ENCODE results near the gene PKNOX1.
"Not testable (repeated sequence)": the region's sequence is repeated elsewhere in the genome, so short reads cannot be mapped to it uniquely, and the experiment has no call there.

DNA sequence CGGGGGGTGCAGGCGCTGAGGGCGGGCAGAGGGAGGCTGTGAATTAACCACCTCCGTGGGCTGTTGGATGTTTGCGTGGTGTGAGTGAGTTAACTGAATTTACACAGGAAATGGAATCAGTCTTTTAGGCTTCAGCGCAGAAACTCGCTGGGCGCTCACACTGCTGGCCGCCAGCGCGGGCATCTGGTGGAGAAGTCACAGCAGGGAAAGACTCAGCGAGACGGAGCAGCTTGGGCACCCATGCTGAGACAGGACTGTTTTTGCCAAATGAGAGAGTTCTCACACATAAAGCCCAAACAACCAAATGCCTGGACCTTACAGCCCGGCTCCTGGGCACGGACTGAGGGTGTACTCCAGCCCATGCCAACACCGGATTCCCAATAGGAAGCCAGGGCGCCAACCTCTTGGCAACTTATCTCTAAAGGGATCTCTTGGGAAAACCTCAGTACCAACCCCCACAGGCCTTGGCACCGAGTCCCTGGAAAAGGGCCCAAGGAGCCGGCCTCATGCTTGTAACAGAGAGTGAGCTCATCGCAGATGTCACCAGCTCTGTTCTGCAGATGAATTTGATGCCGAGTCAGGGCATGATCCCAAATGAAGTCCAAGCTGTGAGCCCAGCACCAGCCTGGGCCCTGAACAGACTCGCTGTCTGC, 90.0 kb downstream of the PKNOX1 start:
- TF ChIP-seq, protein P1, sequence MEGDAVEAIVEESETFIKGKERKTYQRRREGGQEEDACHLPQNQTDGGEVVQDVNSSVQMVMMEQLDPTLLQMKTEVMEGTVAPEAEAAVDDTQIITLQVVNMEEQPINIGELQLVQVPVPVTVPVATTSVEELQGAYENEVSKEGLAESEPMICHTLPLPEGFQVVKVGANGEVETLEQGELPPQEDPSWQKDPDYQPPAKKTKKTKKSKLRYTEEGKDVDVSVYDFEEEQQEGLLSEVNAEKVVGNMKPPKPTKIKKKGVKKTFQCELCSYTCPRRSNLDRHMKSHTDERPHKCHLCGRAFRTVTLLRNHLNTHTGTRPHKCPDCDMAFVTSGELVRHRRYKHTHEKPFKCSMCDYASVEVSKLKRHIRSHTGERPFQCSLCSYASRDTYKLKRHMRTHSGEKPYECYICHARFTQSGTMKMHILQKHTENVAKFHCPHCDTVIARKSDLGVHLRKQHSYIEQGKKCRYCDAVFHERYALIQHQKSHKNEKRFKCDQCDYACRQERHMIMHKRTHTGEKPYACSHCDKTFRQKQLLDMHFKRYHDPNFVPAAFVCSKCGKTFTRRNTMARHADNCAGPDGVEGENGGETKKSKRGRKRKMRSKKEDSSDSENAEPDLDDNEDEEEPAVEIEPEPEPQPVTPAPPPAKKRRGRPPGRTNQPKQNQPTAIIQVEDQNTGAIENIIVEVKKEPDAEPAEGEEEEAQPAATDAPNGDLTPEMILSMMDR (IDR thresholded peaks at IDR 0.05; ENCODE audit: insufficient read depth, low read length, poor library complexity, severe bottlenecking): not testable (repeated sequence)
- not testable (repeated sequence) for TF ChIP-seq EZH2phosphoT487 (conservative IDR thresholded peaks at IDR 0.05; ENCODE audit: low read length)
